ENCODE measurements around the gene SLC15A3.
"Not testable (repeated sequence)": the region's sequence is repeated elsewhere in the genome, so short reads cannot be mapped to it uniquely, and the experiment has no call there.

The SLC15A3 gene

DNA sequence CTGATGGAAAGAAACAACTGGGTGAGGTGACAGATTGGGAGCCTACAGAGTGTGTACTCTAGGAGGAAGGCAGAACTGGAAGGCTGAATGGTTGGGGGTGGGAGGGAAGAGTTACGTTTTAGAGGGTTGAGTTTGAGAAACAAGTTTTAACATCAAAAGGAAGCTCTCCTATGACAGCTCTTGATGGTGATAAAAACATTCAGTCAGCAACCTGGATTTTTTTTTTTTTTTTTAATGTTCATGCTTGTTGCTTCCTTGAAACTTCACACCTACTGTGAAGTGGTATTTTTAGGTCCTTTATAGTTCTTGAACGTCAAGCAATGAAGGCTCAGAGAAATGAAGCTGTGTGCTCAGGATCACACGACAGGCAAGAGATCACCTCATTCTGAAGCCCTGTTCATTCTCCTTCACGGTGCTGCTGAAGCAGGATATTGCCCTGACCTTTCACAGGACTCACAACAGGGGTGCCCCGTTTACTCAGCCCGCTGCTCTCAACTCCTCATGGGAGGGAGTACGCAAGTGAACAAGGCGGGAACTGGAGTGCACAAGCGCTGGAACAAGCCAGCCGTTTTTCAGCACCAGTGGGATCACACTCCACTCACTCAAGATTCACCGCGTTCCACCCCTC lies 39.6 kb downstream of the SLC15A3 start:
- no peak for DNase-seq

- peak; percentile 59 for DNase-seq
These were observed 41.1 kb downstream of the SLC15A3 start for GRCh38 chr11:60910711-60911380.

GRCh38 chr11:60910281-60910687 lies 41.7 kb downstream of the SLC15A3 start:
- DNase-seq, result no peak

DNA sequence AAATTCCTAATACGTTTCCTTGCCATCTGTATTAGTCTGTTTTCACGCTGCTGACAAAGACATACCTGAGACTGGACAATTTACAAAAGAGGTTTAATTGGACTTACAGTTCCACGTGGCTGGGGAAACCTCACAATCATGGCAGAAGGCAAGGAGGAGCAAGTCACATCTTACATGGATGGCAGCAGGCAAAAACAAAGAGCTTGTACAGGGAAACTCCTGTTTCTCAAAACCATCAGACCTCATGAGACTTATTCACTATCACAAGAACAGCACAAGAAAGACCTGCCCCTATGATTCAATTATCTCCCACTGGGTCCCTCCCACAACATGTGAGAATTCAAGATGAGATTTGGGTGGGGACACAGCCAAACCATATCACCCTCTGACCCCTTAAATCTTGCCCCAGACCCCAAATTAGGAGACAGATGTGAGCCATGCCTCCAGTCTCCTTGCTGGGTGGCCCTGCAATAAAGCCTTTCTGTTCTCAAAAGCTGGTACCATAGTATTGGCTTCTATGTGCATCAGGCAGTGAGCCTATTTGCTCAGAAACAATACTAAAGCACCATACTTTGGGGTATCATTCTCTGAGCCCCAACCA lies 42.2 kb downstream of the SLC15A3 start:
- DNase-seq, result not testable (repeated sequence)

- DNase-seq, result no peak
These were observed 43.2 kb downstream of the SLC15A3 start for GRCh38 chr11:60908803-60909202.

DNA sequence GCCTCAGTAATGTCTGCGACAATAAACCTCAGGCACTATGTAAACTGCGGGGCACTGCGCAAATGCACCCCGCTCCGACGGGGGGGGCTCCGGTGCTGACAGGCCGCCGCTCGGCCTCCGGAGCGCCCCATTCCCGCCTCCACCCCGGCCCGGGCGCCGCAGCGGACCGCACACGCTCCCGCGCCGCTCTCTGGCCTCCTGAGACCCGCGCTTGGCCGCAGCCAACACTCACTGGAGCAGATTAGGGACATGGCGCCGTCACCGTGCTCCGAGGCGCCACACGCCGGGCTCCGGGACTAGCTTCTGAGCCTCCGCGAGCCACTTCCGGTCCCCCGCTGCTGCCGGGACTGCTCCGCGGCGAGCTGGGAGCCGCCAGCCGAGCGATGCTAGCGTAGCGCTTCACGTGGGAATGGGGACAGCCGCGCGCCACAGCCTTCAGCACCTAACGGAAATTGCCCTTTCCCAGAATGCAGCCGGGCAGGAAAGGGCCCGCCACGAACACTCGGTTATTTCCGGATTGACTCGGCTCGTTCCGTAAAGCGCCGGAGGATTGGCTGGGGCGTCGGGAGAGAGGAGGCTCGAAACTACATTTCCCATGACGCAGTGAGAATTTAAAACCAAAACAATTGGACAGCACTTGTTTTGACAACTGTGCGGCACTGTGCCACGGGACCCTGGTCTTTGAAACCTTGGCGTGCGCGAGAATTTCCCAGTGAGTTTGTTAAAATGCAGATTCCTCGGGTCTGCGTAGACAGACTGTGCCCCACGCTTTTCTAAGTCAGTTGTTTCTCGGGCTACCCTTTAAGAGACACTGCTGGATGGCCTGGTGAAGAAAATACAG lies 45.6 kb downstream of the SLC15A3 start, which contains the start of gene PRPF19:
Gene PRPF19 (minus strand): TSS at position 454 of the 841 bp plus-strand sequence. CDS start 203 bp downstream, at position 251.
- peak; percentile 94 for DNase-seq

GRCh38 chr11:60905551-60906113 lies 46.3 kb downstream of the SLC15A3 start:
- no peak for DNase-seq

DNA sequence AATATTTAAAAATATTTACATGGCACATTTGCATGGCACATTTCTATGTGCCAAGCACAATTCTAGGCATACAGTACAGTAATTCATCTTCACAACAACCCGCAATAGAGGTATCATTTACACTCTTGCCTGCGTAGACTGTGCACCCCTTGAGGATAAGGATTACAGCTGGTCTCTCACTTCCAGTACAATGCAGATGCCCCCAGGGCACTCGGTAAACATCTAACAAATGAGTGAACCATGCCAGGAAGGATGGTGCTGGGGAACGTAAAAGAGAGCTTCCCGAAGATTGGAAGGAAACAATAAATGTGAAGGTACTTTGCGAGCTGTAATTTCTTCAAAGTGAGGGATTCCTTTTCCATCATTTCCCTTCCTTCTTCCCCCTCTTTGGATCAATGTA lies 46.9 kb downstream of the SLC15A3 start:
- DNase-seq, result no peak

- no peak for DNase-seq
These were observed 49.4 kb downstream of the SLC15A3 start for GRCh38 chr11:60902625-60903024.

DNA sequence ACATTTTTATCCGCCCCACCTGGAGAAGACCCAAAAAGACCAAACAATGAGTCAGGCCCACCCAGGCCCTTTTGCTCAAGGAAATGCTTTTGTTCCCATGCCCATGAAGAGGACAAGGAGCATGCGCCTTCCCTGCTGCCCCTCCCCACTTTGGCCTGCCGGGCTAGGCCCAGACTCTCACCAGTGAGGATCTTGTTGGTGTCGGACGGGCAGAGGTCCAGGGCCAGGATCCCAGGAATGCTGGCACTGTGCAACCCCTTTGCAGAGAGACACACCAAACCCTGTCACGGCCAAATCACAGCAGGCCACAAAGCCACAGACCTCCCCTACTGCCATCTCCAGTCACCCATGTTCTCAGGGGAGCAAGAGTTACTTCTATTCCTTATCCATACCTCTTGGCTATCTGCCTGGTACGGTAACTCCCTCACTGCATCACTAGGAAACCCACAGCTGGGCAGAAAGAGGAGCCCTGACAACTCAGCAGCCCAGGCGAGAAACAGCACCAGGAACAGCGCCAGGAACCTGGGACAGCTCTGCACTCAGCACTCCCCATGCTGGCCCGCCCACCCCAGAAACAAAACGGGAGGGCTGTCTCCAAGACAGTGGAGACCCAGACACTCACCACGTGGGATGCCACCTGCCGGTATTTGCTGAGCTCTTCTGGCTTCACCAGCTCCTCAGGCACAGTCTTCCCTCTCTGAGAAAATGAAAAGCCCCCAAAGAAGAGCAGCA lies 51.1 kb downstream of the SLC15A3 start:
- DNase-seq, result no peak

GRCh38 chr11:60899977-60900376 lies 52.0 kb downstream of the SLC15A3 start:
- DNase-seq, result no peak

- DNase-seq, result no peak
These were observed 52.7 kb downstream of the SLC15A3 start for GRCh38 chr11:60899046-60899936.

DNA sequence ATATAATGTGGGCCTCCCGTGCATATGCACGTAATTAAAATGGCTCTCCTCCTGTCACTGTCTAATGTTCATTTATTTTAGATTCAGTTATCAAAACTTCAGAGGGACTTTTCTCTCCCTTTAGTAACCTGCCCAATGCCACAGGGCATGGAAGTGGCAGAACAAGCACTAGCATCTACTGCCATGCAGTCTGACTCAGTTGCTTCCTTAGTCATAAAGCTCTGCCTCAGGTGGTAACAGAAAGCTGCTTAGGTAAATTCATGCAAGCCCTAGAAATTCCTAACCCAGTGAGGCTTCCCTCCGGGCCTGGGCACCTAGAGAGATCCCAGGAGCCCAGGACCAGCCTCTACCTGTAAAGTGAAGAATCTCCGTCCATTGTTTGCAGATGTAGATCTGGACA lies 54.5 kb downstream of the SLC15A3 start:
- DNase-seq, result no peak

- no peak for DNase-seq
These were observed 56.3 kb downstream of the SLC15A3 start for GRCh38 chr11:60895687-60896086.

DNA sequence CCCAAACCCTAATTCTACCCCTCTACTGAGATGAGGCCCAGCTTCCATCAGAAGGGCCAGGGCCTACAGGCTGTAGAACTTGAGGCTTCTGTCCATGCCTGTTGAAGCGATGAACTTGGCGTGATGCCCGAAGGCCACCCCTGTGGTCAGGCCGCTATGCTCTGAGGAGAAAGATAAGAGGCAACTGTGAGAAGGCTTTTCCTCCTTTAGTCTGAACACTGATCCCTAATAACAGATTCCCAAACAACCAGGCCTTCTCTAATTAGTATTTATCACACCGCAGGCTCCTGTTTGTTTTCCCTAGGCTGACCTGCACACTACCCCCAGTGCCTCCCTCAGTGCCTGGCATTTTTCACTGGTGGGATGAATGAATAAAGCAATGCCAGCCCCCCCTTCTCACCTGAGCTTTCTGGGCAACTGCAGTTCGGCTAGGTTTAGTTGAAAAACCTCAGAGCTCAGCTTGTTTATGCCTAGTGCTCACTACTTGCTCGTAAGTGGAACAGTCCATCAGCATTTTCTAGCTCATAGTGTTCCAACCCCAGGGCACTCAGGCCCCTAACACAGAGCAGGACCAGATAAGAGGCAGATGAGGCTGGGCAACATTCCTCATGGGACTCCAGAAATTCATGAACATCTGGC lies 60.8 kb downstream of the SLC15A3 start:
- no peak for DNase-seq

DNA sequence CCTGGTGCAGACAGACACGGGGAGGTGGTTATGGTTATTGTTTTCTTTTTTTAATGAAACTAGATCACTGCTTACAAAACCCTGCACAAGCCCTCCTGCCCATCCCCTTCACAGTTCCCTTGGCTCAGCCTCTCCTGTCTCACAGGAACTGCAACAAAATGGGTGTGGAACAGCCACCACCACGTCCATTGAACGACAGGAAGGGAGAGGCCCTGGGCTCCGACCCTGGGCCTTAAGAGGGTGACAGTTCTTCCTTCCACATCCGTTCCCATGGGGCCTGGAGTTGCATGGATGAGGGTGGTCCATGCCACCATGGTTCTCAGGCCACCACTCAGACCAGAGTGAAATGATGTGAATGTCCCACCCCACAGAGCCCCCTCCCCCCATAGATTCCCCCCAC lies 61.3 kb downstream of the SLC15A3 start:
- no peak for DNase-seq

- no peak for DNase-seq
These were observed 62.1 kb downstream of the SLC15A3 start for GRCh38 chr11:60889869-60890311.

DNA sequence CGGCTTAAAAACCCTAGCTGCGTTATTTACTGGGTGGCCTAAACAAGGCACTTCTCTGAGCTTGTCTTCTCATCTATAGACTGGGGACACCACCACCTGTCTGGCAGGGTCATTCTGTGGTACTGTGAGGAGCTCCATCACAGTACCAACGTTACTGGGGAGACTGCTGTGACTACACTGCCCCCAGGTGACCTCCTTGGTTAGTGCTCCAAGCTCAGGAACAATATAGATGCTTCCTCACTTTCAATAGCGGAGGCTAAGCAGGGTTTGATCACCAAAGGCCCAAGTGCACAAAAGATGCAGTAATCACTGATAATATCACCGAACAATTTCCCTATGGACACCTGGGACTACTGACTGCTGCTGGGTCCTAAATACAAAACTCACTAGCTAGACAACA lies 64.4 kb downstream of the SLC15A3 start:
- peak; percentile 32 for DNase-seq

Data from GF-D8 (cell line).